Astrocyte (in vitro differentiated cells and primary cell): ENCODE measurements around the gene SPATA17. TPM values are rescaled to one million over a fixed set of nuclear protein-coding genes. Genes with fewer than 3 reads are reported as not detected.

Experiments
- DNase-seq: peaks from one replicate; pipeline ENCODE4 v3.0.0-alpha.2; 2010; ENCODE audit warnings: low read depth
- FAIRE-seq: peaks from 2 replicates; lab custom pipeline; 2011; peaks lifted over from hg19 to GRCh38; lab: Jason Lieb, UNC
- H2AFZ ChIP-seq: 2 replicates; pipeline ENCODE4 v1.6.0; 2012; ENCODE audit warnings: low read depth, low read length, inconsistent platforms
- H3K27ac ChIP-seq: 2 replicates; pipeline ENCODE4 v1.5.1; 2011; ENCODE audit warnings: low read depth, low read length, inconsistent platforms
- H3K27me3 ChIP-seq: 2 replicates; pipeline ENCODE4 v1.6.0; 2011; ENCODE audit warnings: low read length, inconsistent platforms; ENCODE audit not compliant: insufficient read depth
- H3K36me3 ChIP-seq: 2 replicates; pipeline ENCODE4 v1.5.1; 2011; ENCODE audit warnings: low read length, inconsistent platforms; ENCODE audit not compliant: insufficient read depth
- H3K4me1 ChIP-seq: 2 replicates; pipeline ENCODE4 v1.5.1; 2011; ENCODE audit warnings: low read length, inconsistent platforms; ENCODE audit not compliant: insufficient read depth
- H3K4me2 ChIP-seq: 2 replicates; pipeline ENCODE4 v1.6.0; 2012; ENCODE audit warnings: low read length, inconsistent platforms
- H3K4me3 ChIP-seq: 2 replicates; pipeline ENCODE4 v1.5.1; 2011; ENCODE audit warnings: low read depth, mild to moderate bottlenecking, low read length, inconsistent platforms; ENCODE audit not compliant: insufficient read depth
- H3K79me2 ChIP-seq: 2 replicates; pipeline ENCODE4 v1.6.0; 2012; ENCODE audit warnings: mild to moderate bottlenecking, low read length, inconsistent platforms; ENCODE audit not compliant: insufficient read depth
- H3K9ac ChIP-seq: 2 replicates; pipeline ENCODE4 v1.6.0; 2012; ENCODE audit warnings: mild to moderate bottlenecking, low read length, inconsistent platforms
- H3K9me3 ChIP-seq: 2 replicates; pipeline ENCODE4 v1.5.1; 2012; ENCODE audit warnings: low read depth, mild to moderate bottlenecking, low read length, inconsistent platforms; ENCODE audit not compliant: insufficient read depth
- H4K20me1 ChIP-seq: 2 replicates; pipeline ENCODE4 v1.6.0; 2012; ENCODE audit warnings: low read length, inconsistent platforms; ENCODE audit not compliant: insufficient read depth
- H3K27ac Mint-ChIP-seq: one replicate; pipeline ENCODE4 v1.8.0; 2021; ENCODE audit warnings: mild to moderate bottlenecking, mixed read lengths; ENCODE audit not compliant: unreplicated experiment
- H3K27me3 Mint-ChIP-seq: one replicate; pipeline ENCODE4 v1.8.0; 2021; ENCODE audit warnings: low read depth, mixed read lengths; ENCODE audit not compliant: unreplicated experiment
- H3K36me3 Mint-ChIP-seq: one replicate; pipeline ENCODE4 v1.8.0; 2021; ENCODE audit warnings: low read depth, mixed read lengths; ENCODE audit not compliant: unreplicated experiment
- H3K4me1 Mint-ChIP-seq: one replicate; pipeline ENCODE4 v1.8.0; 2021; ENCODE audit warnings: low read depth, mixed read lengths; ENCODE audit not compliant: unreplicated experiment
- H3K4me3 Mint-ChIP-seq: one replicate; pipeline ENCODE4 v1.8.0; 2021; ENCODE audit warnings: mild to moderate bottlenecking, moderate library complexity, mixed read lengths; ENCODE audit not compliant: unreplicated experiment
- H3K9me3 Mint-ChIP-seq: one replicate; pipeline ENCODE4 v1.8.0; 2021; ENCODE audit warnings: mild to moderate bottlenecking, mixed read lengths; ENCODE audit not compliant: unreplicated experiment
- CTCF ChIP-seq: IDR thresholded peaks from 2 replicates; pipeline ENCODE4 v1.5.1; 2011; ENCODE audit warnings: low read depth, mild to moderate bottlenecking, inconsistent platforms, low read length, moderate library complexity; ENCODE audit not compliant: insufficient read depth
- EZH2 ChIP-seq: IDR thresholded peaks from 2 replicates; pipeline ENCODE4 v1.6.1; 2012; ENCODE audit warnings: mild to moderate bottlenecking, low read length, inconsistent platforms; ENCODE audit not compliant: insufficient read depth
- total RNA-seq: library from RNA; stranded (reverse); gene quantifications from 2 replicates; pipeline ENCODE4 v1.2.1, GENCODE V29; 2021

SPATA17 gene
- total RNA-seq, 1 donor from 2014 or later, result 1.3 TPM

- TF ChIP-seq CTCF (no peak), EZH2 (no peak)
- H3K4me2 ChIP-seq, result no peak overlapping the region
- no peak overlapping the region for H3K4me3 ChIP-seq
- DNase-seq (no peak), FAIRE-seq (no peak)
- no peaks in the 10 kb centered on the region for H3K27me3 ChIP-seq
- no peak overlapping the region for H3K27ac ChIP-seq
- H3K9me3 Mint-ChIP-seq, result no peaks in the 10 kb centered on the region
- H3K4me3 Mint-ChIP-seq, result no peak overlapping the region
- H3K4me1 Mint-ChIP-seq, result no peaks in the 10 kb centered on the region
- H3K27ac Mint-ChIP-seq, result no peak overlapping the region
- H3K9me3 ChIP-seq, result no peaks in the 10 kb centered on the region
- no peaks in the 10 kb centered on the region for H3K79me2 ChIP-seq
- H3K36me3 Mint-ChIP-seq, result no peaks in the 10 kb centered on the region
- H2AFZ ChIP-seq, result no peak overlapping the region
- H3K4me1 ChIP-seq, result no peaks in the 10 kb centered on the region
- no peaks in the 10 kb centered on the region for H3K27me3 Mint-ChIP-seq
- H4K20me1 ChIP-seq, result no peaks in the 10 kb centered on the region
- no peak overlapping the region for H3K9ac ChIP-seq
- H3K36me3 ChIP-seq, result no peaks in the 10 kb centered on the region
Measured at GRCh38 chr1:217875229-217875628, 244.1 kb downstream of the SPATA17 start.

GRCh38 chr1:217876401-217876800 lies 245.3 kb downstream of the SPATA17 start:
- no peaks in the 10 kb centered on the region for H3K27me3 ChIP-seq
- no peaks in the 10 kb centered on the region for H3K4me1 ChIP-seq
- no peaks in the 10 kb centered on the region for H4K20me1 ChIP-seq
- H2AFZ ChIP-seq, result no peak overlapping the region
- H3K9me3 Mint-ChIP-seq, result no peaks in the 10 kb centered on the region
- H3K4me1 Mint-ChIP-seq, result peaks cover 2% of the 10 kb centered on the region
- no peak overlapping the region for H3K4me2 ChIP-seq
- no peaks in the 10 kb centered on the region for H3K36me3 ChIP-seq
- no peak for DNase-seq
- no peak overlapping the region for H3K27ac ChIP-seq
- H3K27me3 Mint-ChIP-seq, result no peaks in the 10 kb centered on the region
- no peak overlapping the region for H3K4me3 ChIP-seq
- H3K79me2 ChIP-seq, result no peaks in the 10 kb centered on the region
- H3K4me3 Mint-ChIP-seq, result no peak overlapping the region
- TF ChIP-seq CTCF, result no peak
- no peak for TF ChIP-seq EZH2
- H3K27ac Mint-ChIP-seq, result no peak overlapping the region
- H3K9me3 ChIP-seq, result no peaks in the 10 kb centered on the region
- no peak for FAIRE-seq
- no peaks in the 10 kb centered on the region for H3K36me3 Mint-ChIP-seq
- no peak overlapping the region for H3K9ac ChIP-seq

GRCh38 chr1:217876896-217877295 lies 245.8 kb downstream of the SPATA17 start:
- Mint-ChIP-seq H3K27me3 (peaks cover under 1% of the 10 kb centered on the region), H3K4me1 (peaks cover 2% of the 10 kb centered on the region), H3K4me3 (no peak overlapping the region), H3K9me3 (no peaks in the 10 kb centered on the region), H3K27ac (no peak overlapping the region), H3K36me3 (no peaks in the 10 kb centered on the region)
- no peak for FAIRE-seq
- Histone ChIP-seq H4K20me1 (no peaks in the 10 kb centered on the region), H3K79me2 (no peaks in the 10 kb centered on the region), H3K4me2 (no peak overlapping the region), H3K36me3 (no peaks in the 10 kb centered on the region), H3K4me1 (no peaks in the 10 kb centered on the region), H3K4me3 (no peak overlapping the region), H2AFZ (no peak overlapping the region), H3K9me3 (no peaks in the 10 kb centered on the region), H3K27me3 (no peaks in the 10 kb centered on the region), H3K9ac (no peak overlapping the region), H3K27ac (no peak overlapping the region)
- no peak for DNase-seq
- TF ChIP-seq CTCF, result no peak
- no peak for TF ChIP-seq EZH2
